GM18507 (cell line): ENCODE data around the gene GPR32.
"Not testable (repeated sequence)": the region's sequence is repeated elsewhere in the genome, so short reads cannot be mapped to it uniquely, and the experiment has no call there.

ENCODE experiments used
- DNase-seq: peaks from one replicate; pipeline ENCODE4 v3.0.0; 2011; ENCODE audit warnings: low read depth; ENCODE audit not compliant: insufficient read length; ENCODE audit errors: extremely low spot score
- FAIRE-seq: peaks from 2 replicates; lab custom pipeline; 2011; peaks lifted over from hg19 to GRCh38; lab: Jason Lieb, UNC

Gene GPR32

GRCh38 chr19:50745221-50745620, 25.0 kb upstream of the GPR32 start:
- DNase-seq = no peak
- FAIRE-seq = no peak

GRCh38 chr19:50747141-50747540, 23.1 kb upstream of the GPR32 start:
- FAIRE-seq, DNase-seq: not testable (repeated sequence)

- FAIRE-seq (no peak), DNase-seq (no peak)
These were observed 20.8 kb upstream of the GPR32 start for GRCh38 chr19:50749490-50749889.

- no peak for FAIRE-seq
- no peak for DNase-seq
These were observed 20.3 kb upstream of the GPR32 start for GRCh38 chr19:50750010-50750409.

- FAIRE-seq = no peak
These were observed 16.4 kb upstream of the GPR32 start for GRCh38 chr19:50753879-50754278.

GRCh38 chr19:50756244-50756643, 14.0 kb upstream of the GPR32 start:
- not testable (repeated sequence) for DNase-seq, FAIRE-seq

More at GRCh38 chr19:50753879-50754278, 16.4 kb upstream of the GPR32 start:
- no peak for DNase-seq

- DNase-seq, FAIRE-seq: not testable (repeated sequence)
These were observed 12.6 kb upstream of the GPR32 start for GRCh38 chr19:50757624-50758023.

GRCh38 chr19:50759076-50759475, 11.2 kb upstream of the GPR32 start:
- FAIRE-seq, DNase-seq: not testable (repeated sequence)

- DNase-seq (no peak), FAIRE-seq (no peak)
These were observed 10.4 kb upstream of the GPR32 start for GRCh38 chr19:50759886-50760285.

- FAIRE-seq = not testable (repeated sequence)
These were observed 8.8 kb upstream of the GPR32 start for GRCh38 chr19:50761501-50761900.

GRCh38 chr19:50763521-50763920, 6.7 kb upstream of the GPR32 start:
- not testable (repeated sequence) for DNase-seq, FAIRE-seq

More at GRCh38 chr19:50761501-50761900, 8.8 kb upstream of the GPR32 start:
- not testable (repeated sequence) for DNase-seq

GRCh38 chr19:50764409-50764808, 5.9 kb upstream of the GPR32 start:
- no peak for DNase-seq
- no peak for FAIRE-seq

GRCh38 chr19:50766746-50767145, 3.5 kb upstream of the GPR32 start:
- not testable (repeated sequence) for DNase-seq, FAIRE-seq

GRCh38 chr19:50767263-50767662, 3.0 kb upstream of the GPR32 start:
- not testable (repeated sequence) for DNase-seq, FAIRE-seq

GRCh38 chr19:50768277-50768676, 2.0 kb upstream of the GPR32 start:
- DNase-seq = no peak
- FAIRE-seq = no peak

GRCh38 chr19:50770888-50771287, 624 bp downstream of the GPR32 start:
- FAIRE-seq = no peak
- no peak for DNase-seq

GRCh38 chr19:50772476-50772875, 2.2 kb downstream of the GPR32 start:
- no peak for DNase-seq

GRCh38 chr19:50772912-50773311, 2.6 kb downstream of the GPR32 start:
- FAIRE-seq, DNase-seq: not testable (repeated sequence)

More at GRCh38 chr19:50772476-50772875, 2.2 kb downstream of the GPR32 start:
- no peak for FAIRE-seq

GRCh38 chr19:50773454-50773853, 3.2 kb downstream of the GPR32 start:
- FAIRE-seq, DNase-seq: not testable (repeated sequence)

- DNase-seq (no peak), FAIRE-seq (no peak)
These were observed 5.9 kb downstream of the GPR32 start for GRCh38 chr19:50776131-50776530.

GRCh38 chr19:50777261-50777660, 7.0 kb downstream of the GPR32 start:
- FAIRE-seq (no peak), DNase-seq (no peak)

- no peak for FAIRE-seq
- DNase-seq = no peak
These were observed 7.6 kb downstream of the GPR32 start for GRCh38 chr19:50777830-50778303.
